ENCODE measurements around the gene CBFA2T3.

The CBFA2T3 gene

GRCh38 chr16:88995746-88996535 is 18.9 kb upstream of the CBFA2T3 start:
- DNase-seq (ENCODE audit: low read depth in 3 of 3) = no peak

GRCh38 chr16:88995194-88995593 is 18.2 kb upstream of the CBFA2T3 start:
- DNase-seq (ENCODE audit: low read depth in 3 of 3) = no peak

GRCh38 chr16:88994695-88995094 is 17.7 kb upstream of the CBFA2T3 start:
- DNase-seq (ENCODE audit: low read depth in 3 of 3) = no peak

GRCh38 chr16:88993946-88994600 is 17.1 kb upstream of the CBFA2T3 start:
- DNase-seq (ENCODE audit: low read depth in 3 of 3) = no peak

- no peak for DNase-seq (ENCODE audit: low read depth in 3 of 3)
Observed at GRCh38 chr16:88993166-88993761, 16.3 kb upstream of the CBFA2T3 start.

GRCh38 chr16:88992351-88993165 is 15.6 kb upstream of the CBFA2T3 start:
- DNase-seq (ENCODE audit: low read depth in 3 of 3) = no peak

GRCh38 chr16:88991813-88992350 is 14.9 kb upstream of the CBFA2T3 start:
- no peak for DNase-seq (ENCODE audit: low read depth in 3 of 3)

GRCh38 chr16:88989852-88990547 is 13.0 kb upstream of the CBFA2T3 start:
- no peak for DNase-seq (ENCODE audit: low read depth in 3 of 3)

GRCh38 chr16:88988980-88989811 is 12.2 kb upstream of the CBFA2T3 start:
- no peak for DNase-seq (ENCODE audit: low read depth in 3 of 3)

GRCh38 chr16:88985521-88985920 is 8.5 kb upstream of the CBFA2T3 start:
- DNase-seq (ENCODE audit: low read depth in 3 of 3) = no peak

GRCh38 chr16:88983771-88984687 is 7.0 kb upstream of the CBFA2T3 start:
- DNase-seq (ENCODE audit: low read depth in 3 of 3) = no peak

- DNase-seq (ENCODE audit: low read depth in 3 of 3) = no peak
Observed at GRCh38 chr16:88983165-88983564, 6.2 kb upstream of the CBFA2T3 start.

GRCh38 chr16:88982286-88983084 is 5.5 kb upstream of the CBFA2T3 start:
- DNase-seq (ENCODE audit: low read depth in 3 of 3) = no peak

GRCh38 chr16:88979353-88980015 is 2.5 kb upstream of the CBFA2T3 start:
- DNase-seq (ENCODE audit: low read depth in 3 of 3) = no peak

GRCh38 chr16:88978608-88979346 is 1.8 kb upstream of the CBFA2T3 start:
- no peak for DNase-seq (ENCODE audit: low read depth in 3 of 3)

GRCh38 chr16:88977812-88978607 is 1.0 kb upstream of the CBFA2T3 start:
- no peak for DNase-seq (ENCODE audit: low read depth in 3 of 3)
